ENCODE measurements around the gene KCNT1.

Gene KCNT1

GRCh38 chr9:135788576-135789300, 86.8 kb downstream of the KCNT1 start:
- DNase-seq (no peak), ATAC-seq (no peak)
- H3K27ac Mint-ChIP-seq: no peak overlapping the region
- H3K4me1 Mint-ChIP-seq: no peaks in the 10 kb centered on the region
- no peak overlapping the region for H3K4me3 Mint-ChIP-seq
- no peaks in the 10 kb centered on the region for H3K9me3 Mint-ChIP-seq
- no peaks in the 10 kb centered on the region for H3K27me3 Mint-ChIP-seq
- H3K36me3 Mint-ChIP-seq (ENCODE audit: low read depth): no peaks in the 10 kb centered on the region

- Mint-ChIP-seq H3K4me1 (no peaks in the 10 kb centered on the region), H3K4me3 (no peak overlapping the region), H3K36me3 (ENCODE audit: low read depth) (no peaks in the 10 kb centered on the region), H3K27ac (no peak overlapping the region), H3K9me3 (no peaks in the 10 kb centered on the region), H3K27me3 (no peaks in the 10 kb centered on the region)
- no peak for ATAC-seq
- DNase-seq: no peak
These were observed 87.9 kb downstream of the KCNT1 start for GRCh38 chr9:135789838-135790291.

GRCh38 chr9:135790356-135790755, 88.4 kb downstream of the KCNT1 start:
- ATAC-seq (no peak), DNase-seq (no peak)
- Mint-ChIP-seq H3K36me3 (ENCODE audit: low read depth) (no peaks in the 10 kb centered on the region), H3K9me3 (no peaks in the 10 kb centered on the region), H3K27ac (no peak overlapping the region), H3K4me1 (no peaks in the 10 kb centered on the region), H3K4me3 (no peak overlapping the region), H3K27me3 (no peaks in the 10 kb centered on the region)

GRCh38 chr9:135790850-135791249, 88.9 kb downstream of the KCNT1 start:
- H3K27ac Mint-ChIP-seq: no peak overlapping the region
- H3K4me1 Mint-ChIP-seq: no peaks in the 10 kb centered on the region
- no peak for DNase-seq
- H3K9me3 Mint-ChIP-seq: no peaks in the 10 kb centered on the region
- H3K4me3 Mint-ChIP-seq: no peak overlapping the region
- no peaks in the 10 kb centered on the region for H3K27me3 Mint-ChIP-seq
- no peaks in the 10 kb centered on the region for H3K36me3 Mint-ChIP-seq (ENCODE audit: low read depth)
- ATAC-seq: no peak

GRCh38 chr9:135791431-135792267, 89.7 kb downstream of the KCNT1 start:
- H3K27ac Mint-ChIP-seq: no peak overlapping the region
- no peaks in the 10 kb centered on the region for H3K36me3 Mint-ChIP-seq (ENCODE audit: low read depth)
- H3K4me3 Mint-ChIP-seq: no peak overlapping the region
- ATAC-seq (no peak), DNase-seq (no peak)
- H3K27me3 Mint-ChIP-seq: no peaks in the 10 kb centered on the region
- no peaks in the 10 kb centered on the region for H3K9me3 Mint-ChIP-seq
- H3K4me1 Mint-ChIP-seq: no peaks in the 10 kb centered on the region

- no peaks in the 10 kb centered on the region for H3K27me3 Mint-ChIP-seq
- no peak overlapping the region for H3K27ac Mint-ChIP-seq
- ATAC-seq (no peak), DNase-seq (no peak)
- no peaks in the 10 kb centered on the region for H3K9me3 Mint-ChIP-seq
- no peaks in the 10 kb centered on the region for H3K36me3 Mint-ChIP-seq (ENCODE audit: low read depth)
- H3K4me3 Mint-ChIP-seq: no peak overlapping the region
- H3K4me1 Mint-ChIP-seq: no peaks in the 10 kb centered on the region
These were observed 90.5 kb downstream of the KCNT1 start for GRCh38 chr9:135792268-135793128.

GRCh38 chr9:135793221-135794056, 91.5 kb downstream of the KCNT1 start:
- Mint-ChIP-seq H3K27ac (no peak overlapping the region), H3K27me3 (peaks cover 2% of the 10 kb centered on the region), H3K36me3 (ENCODE audit: low read depth) (no peaks in the 10 kb centered on the region), H3K9me3 (no peaks in the 10 kb centered on the region), H3K4me3 (no peak overlapping the region), H3K4me1 (no peaks in the 10 kb centered on the region)
- ATAC-seq: no peak
- no peak for DNase-seq

GRCh38 chr9:135794057-135794335, 92.0 kb downstream of the KCNT1 start:
- Mint-ChIP-seq H3K9me3 (no peaks in the 10 kb centered on the region), H3K4me3 (no peak overlapping the region), H3K27ac (no peak overlapping the region), H3K27me3 (peaks cover 2% of the 10 kb centered on the region), H3K36me3 (ENCODE audit: low read depth) (no peaks in the 10 kb centered on the region), H3K4me1 (no peaks in the 10 kb centered on the region)
- ATAC-seq (no peak), DNase-seq (no peak)

GRCh38 chr9:135794361-135794885, 92.4 kb downstream of the KCNT1 start:
- DNase-seq (no peak), ATAC-seq (no peak)
- Mint-ChIP-seq H3K27ac (no peak overlapping the region), H3K4me3 (no peak overlapping the region), H3K4me1 (no peaks in the 10 kb centered on the region), H3K9me3 (no peaks in the 10 kb centered on the region), H3K27me3 (peaks cover 2% of the 10 kb centered on the region), H3K36me3 (ENCODE audit: low read depth) (no peaks in the 10 kb centered on the region)

GRCh38 chr9:135795391-135795790, 93.4 kb downstream of the KCNT1 start:
- Mint-ChIP-seq H3K4me1 (no peaks in the 10 kb centered on the region), H3K4me3 (no peak overlapping the region), H3K36me3 (ENCODE audit: low read depth) (no peaks in the 10 kb centered on the region), H3K9me3 (no peaks in the 10 kb centered on the region), H3K27ac (no peak overlapping the region), H3K27me3 (peaks cover 2% of the 10 kb centered on the region)
- ATAC-seq: no peak
- no peak for DNase-seq

GRCh38 chr9:135796784-135797485, 95.0 kb downstream of the KCNT1 start:
- DNase-seq: no peak
- Mint-ChIP-seq H3K9me3 (no peaks in the 10 kb centered on the region), H3K36me3 (ENCODE audit: low read depth) (no peaks in the 10 kb centered on the region)

GRCh38 chr9:135797507-135798262, 95.7 kb downstream of the KCNT1 start:
- Mint-ChIP-seq H3K27me3 (peaks cover 2% of the 10 kb centered on the region), H3K4me3 (no peak overlapping the region), H3K4me1 (no peaks in the 10 kb centered on the region), H3K27ac (no peak overlapping the region), H3K9me3 (no peaks in the 10 kb centered on the region), H3K36me3 (ENCODE audit: low read depth) (no peaks in the 10 kb centered on the region)
- DNase-seq (peak; percentile 58), ATAC-seq (peak; percentile 8)

More at GRCh38 chr9:135796784-135797485, 95.0 kb downstream of the KCNT1 start:
- H3K27me3 Mint-ChIP-seq: peaks cover 2% of the 10 kb centered on the region
- no peaks in the 10 kb centered on the region for H3K4me1 Mint-ChIP-seq
- no peak overlapping the region for H3K27ac Mint-ChIP-seq
- no peak overlapping the region for H3K4me3 Mint-ChIP-seq
- ATAC-seq: no peak

GRCh38 chr9:135798263-135798585, 96.2 kb downstream of the KCNT1 start:
- no peak overlapping the region for H3K4me3 Mint-ChIP-seq
- H3K27me3 Mint-ChIP-seq: peaks cover 2% of the 10 kb centered on the region
- H3K27ac Mint-ChIP-seq: no peak overlapping the region
- H3K4me1 Mint-ChIP-seq: no peaks in the 10 kb centered on the region
- DNase-seq (no peak), ATAC-seq (no peak)
- no peaks in the 10 kb centered on the region for H3K9me3 Mint-ChIP-seq
- H3K36me3 Mint-ChIP-seq (ENCODE audit: low read depth): no peaks in the 10 kb centered on the region

Data from activated naive CD8-positive, alpha-beta T cell treated with anti-CD3 and anti-CD28 coated beads, Interleukin-2, amount 50 U/mL, for 24 hours (primary cell).